Measurements from ENCODE around the gene NPIPB4.
A peak's percentile ranks its signal among the peaks of the same experiment; 100 is the strongest.
"Not testable (repeated sequence)": the region's sequence is repeated elsewhere in the genome, so short reads cannot be mapped to it uniquely, and the experiment has no call there.

NPIPB4 gene

DNA sequence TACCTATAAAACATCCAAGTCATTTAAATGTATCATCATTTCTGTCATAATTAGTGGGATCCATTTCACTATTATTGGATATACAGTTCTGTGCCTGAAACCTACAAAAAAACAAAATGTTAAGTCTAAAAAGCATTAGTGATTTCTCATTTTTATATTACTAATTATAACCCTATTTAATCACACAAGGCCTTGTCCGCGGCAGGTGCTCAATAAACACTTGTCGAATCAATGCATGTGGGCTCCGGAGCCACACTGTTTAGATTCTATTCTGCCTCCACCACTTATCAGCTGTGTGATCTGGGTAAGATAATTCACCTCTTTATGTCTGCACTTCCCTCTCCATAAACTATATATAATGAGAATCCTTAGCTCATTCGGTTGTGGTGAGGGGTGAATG lies at the start of gene NPIPB4:
TSS of gene NPIPB4 (minus strand) at position 101 of the 400 bp plus-strand sequence. CDS start 378 bp downstream, outside the sequence.
- DNase-seq (ENCODE audit: low read depth, low spot score); POLR2A ChIA-PET; CTCF ChIA-PET; H3K4me3 ChIP-seq (ENCODE audit: low read depth, low read length): not testable (repeated sequence)

- CTCF ChIA-PET; POLR2A ChIA-PET; H3K4me3 ChIP-seq (ENCODE audit: low read depth, low read length); DNase-seq (ENCODE audit: low read depth, low spot score): not testable (repeated sequence)
Measured at GRCh38 chr16:21898998-21899397, 41.4 kb upstream of the NPIPB4 start.

- POLR2A ChIA-PET; H3K4me3 ChIP-seq (ENCODE audit: low read depth, low read length); CTCF ChIA-PET; DNase-seq (ENCODE audit: low read depth, low spot score): not testable (repeated sequence)
Measured at GRCh38 chr16:21881988-21882387, 24.4 kb upstream of the NPIPB4 start.

- POLR2A ChIA-PET; DNase-seq (ENCODE audit: low read depth, low spot score); H3K4me3 ChIP-seq (ENCODE audit: low read depth, low read length); CTCF ChIA-PET: not testable (repeated sequence)
Measured at GRCh38 chr16:21837186-21837585, 20.4 kb downstream of the NPIPB4 start.

DNA sequence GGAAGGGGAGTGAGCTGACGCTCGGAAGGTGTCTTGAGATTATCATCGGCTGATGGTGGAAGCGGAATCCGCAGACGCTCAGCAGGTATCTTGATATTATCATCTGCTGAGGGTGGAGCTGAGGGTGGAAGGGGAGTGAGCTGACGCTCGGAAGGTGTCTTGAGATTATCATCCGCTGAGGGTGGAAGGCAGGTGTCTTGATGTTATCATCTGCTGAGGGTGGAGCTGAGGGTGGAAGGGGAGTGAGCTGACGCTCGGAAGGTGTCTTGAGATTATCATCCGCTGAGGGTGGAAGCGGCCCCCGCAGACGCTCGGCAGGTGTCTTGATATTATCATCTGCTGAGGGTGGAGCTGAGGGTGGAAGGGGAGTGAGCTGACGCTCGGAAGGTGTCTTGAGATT lies 21.2 kb downstream of the NPIPB4 start:
- POLR2A ChIA-PET; H3K4me3 ChIP-seq (ENCODE audit: low read depth, low read length); DNase-seq (ENCODE audit: low read depth, low spot score); CTCF ChIA-PET: not testable (repeated sequence)

DNA sequence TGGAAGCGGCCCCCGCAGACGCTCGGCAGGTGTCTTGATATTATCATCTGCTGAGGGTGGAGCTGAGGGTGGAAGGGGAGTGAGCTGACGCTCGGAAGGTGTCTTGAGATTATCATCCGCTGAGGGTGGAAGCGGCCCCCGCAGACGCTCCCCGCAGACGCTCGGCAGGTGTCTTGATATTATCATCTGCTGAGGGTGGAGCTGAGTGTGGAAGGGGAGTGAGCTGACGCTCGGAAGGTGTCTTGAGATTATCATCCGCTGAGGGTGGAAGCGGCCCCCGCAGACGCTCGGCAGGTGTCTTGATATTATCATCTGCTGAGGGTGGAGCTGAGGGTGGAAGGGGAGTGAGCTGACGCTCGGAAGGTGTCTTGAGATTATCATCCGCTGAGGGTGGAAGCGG lies 21.8 kb downstream of the NPIPB4 start:
- DNase-seq (ENCODE audit: low read depth, low spot score); POLR2A ChIA-PET; H3K4me3 ChIP-seq (ENCODE audit: low read depth, low read length); CTCF ChIA-PET: not testable (repeated sequence)

DNA sequence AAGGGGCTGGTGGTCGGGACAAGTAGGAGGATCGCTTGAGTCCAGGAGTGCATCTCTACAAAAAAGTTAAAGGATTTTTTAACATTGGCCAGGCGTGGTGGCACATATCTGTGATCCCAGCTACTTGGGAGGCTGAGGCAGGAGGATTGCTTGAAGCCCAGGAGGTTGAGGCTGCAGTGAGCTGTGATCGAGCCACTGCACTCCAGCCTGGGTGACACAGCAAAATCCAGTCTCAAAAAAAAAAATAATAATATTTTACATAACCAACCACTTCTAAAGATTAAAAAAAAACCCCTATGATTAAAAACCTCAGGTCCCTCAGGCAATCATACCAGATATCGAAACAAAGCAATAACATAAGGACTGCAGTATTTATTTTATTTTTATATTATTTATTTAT lies 23.3 kb downstream of the NPIPB4 start:
- H3K4me3 ChIP-seq (ENCODE audit: low read depth, low read length); POLR2A ChIA-PET; CTCF ChIA-PET; DNase-seq (ENCODE audit: low read depth, low spot score): not testable (repeated sequence)

GRCh38 chr16:21829929-21830328 lies 27.6 kb downstream of the NPIPB4 start:
- DNase-seq (ENCODE audit: low read depth, low spot score); POLR2A ChIA-PET; CTCF ChIA-PET; H3K4me3 ChIP-seq (ENCODE audit: low read depth, low read length): not testable (repeated sequence)

GRCh38 chr16:21826067-21826706 lies 31.4 kb downstream of the NPIPB4 start:
- POLR2A ChIA-PET; CTCF ChIA-PET; H3K4me3 ChIP-seq (ENCODE audit: low read depth, low read length); DNase-seq (ENCODE audit: low read depth, low spot score): not testable (repeated sequence)

- DNase-seq (ENCODE audit: low read depth, low spot score); POLR2A ChIA-PET; H3K4me3 ChIP-seq (ENCODE audit: low read depth, low read length); CTCF ChIA-PET: not testable (repeated sequence)
Measured at GRCh38 chr16:21825526-21825925, 32.0 kb downstream of the NPIPB4 start.

- DNase-seq (ENCODE audit: low read depth, low spot score); H3K4me3 ChIP-seq (ENCODE audit: low read depth, low read length); CTCF ChIA-PET; POLR2A ChIA-PET: not testable (repeated sequence)
Measured at GRCh38 chr16:21823258-21823657, 34.3 kb downstream of the NPIPB4 start.

- POLR2A ChIA-PET; H3K4me3 ChIP-seq (ENCODE audit: low read depth, low read length); DNase-seq (ENCODE audit: low read depth, low spot score): not testable (repeated sequence)
- CTCF ChIA-PET: interaction anchor here (1.2 kb wide), 1 partner anchor 368 kb away, joined by 4 read pairs; no protein-coding TSS in a partner anchor
Measured at GRCh38 chr16:21820908-21821465, 36.6 kb downstream of the NPIPB4 start.

- not testable (repeated sequence) for DNase-seq (ENCODE audit: low read depth, low spot score)
- H3K4me3 ChIP-seq (ENCODE audit: low read depth, low read length): peak overlapping the region; percentile 63
- ChIA-PET CTCF (interaction anchor here (1.2 to 1.7 kb wide), 2 partner anchors 368 to 369 kb away, joined by 3 to 4 read pairs; no protein-coding TSS in a partner anchor), POLR2A (interaction anchor here (0.8 kb wide), 1 partner anchor 133 kb away, joined by 3 read pairs; the partner anchor contains the start of gene UQCRC2)
Measured at GRCh38 chr16:21820028-21820907, 37.3 kb downstream of the NPIPB4 start.

GRCh38 chr16:21819617-21820016 lies 37.9 kb downstream of the NPIPB4 start:
- ChIA-PET POLR2A (interaction anchor here (0.8 kb wide), 1 partner anchor 133 kb away, joined by 3 read pairs; the partner anchor contains the start of gene UQCRC2), CTCF (interaction anchor here (1.7 kb wide), 1 partner anchor 369 kb away, joined by 3 read pairs; no protein-coding TSS in a partner anchor)
- DNase-seq (ENCODE audit: low read depth, low spot score): not testable (repeated sequence)
- peak overlapping the region; percentile 63 for H3K4me3 ChIP-seq (ENCODE audit: low read depth, low read length)

- POLR2A ChIA-PET; DNase-seq (ENCODE audit: low read depth, low spot score); CTCF ChIA-PET; H3K4me3 ChIP-seq (ENCODE audit: low read depth, low read length): not testable (repeated sequence)
Measured at GRCh38 chr16:21817012-21817411, 40.5 kb downstream of the NPIPB4 start.

- CTCF ChIA-PET; POLR2A ChIA-PET; DNase-seq (ENCODE audit: low read depth, low spot score); H3K4me3 ChIP-seq (ENCODE audit: low read depth, low read length): not testable (repeated sequence)
Measured at GRCh38 chr16:21815694-21816093, 41.9 kb downstream of the NPIPB4 start.

DNA sequence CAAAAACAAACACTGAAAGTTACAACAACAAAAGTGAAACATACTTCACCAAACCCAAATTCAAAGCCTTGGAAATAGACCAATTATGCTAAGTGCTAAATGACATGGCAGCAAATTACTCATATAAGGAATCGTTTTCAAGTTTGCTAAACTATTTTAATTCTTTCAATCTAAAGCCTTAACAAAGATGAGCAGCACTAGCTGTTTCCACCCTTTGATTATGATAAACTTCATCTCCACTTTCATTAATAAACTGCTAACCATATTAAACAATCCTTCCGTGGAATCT lies 55.2 kb downstream of the NPIPB4 start:
- DNase-seq (ENCODE audit: low read depth, low spot score); H3K4me3 ChIP-seq (ENCODE audit: low read depth, low read length); POLR2A ChIA-PET: not testable (repeated sequence)
- CTCF ChIA-PET: interaction anchor here (0.8 kb wide), 1 partner anchor 82 kb away, joined by 3 read pairs; no protein-coding TSS in a partner anchor

All from AG04449 (cell line).